ENCODE measurements around the gene CYBA. TPM values are rescaled to one million over a fixed set of nuclear protein-coding genes. Genes with fewer than 3 reads are reported as not detected.

The CYBA gene
- total RNA-seq, 5 donors from 2014 or later (not counting 1 experiment from before 2014, with no cell fraction given): 271 to 456 (median 403) TPM

DNA sequence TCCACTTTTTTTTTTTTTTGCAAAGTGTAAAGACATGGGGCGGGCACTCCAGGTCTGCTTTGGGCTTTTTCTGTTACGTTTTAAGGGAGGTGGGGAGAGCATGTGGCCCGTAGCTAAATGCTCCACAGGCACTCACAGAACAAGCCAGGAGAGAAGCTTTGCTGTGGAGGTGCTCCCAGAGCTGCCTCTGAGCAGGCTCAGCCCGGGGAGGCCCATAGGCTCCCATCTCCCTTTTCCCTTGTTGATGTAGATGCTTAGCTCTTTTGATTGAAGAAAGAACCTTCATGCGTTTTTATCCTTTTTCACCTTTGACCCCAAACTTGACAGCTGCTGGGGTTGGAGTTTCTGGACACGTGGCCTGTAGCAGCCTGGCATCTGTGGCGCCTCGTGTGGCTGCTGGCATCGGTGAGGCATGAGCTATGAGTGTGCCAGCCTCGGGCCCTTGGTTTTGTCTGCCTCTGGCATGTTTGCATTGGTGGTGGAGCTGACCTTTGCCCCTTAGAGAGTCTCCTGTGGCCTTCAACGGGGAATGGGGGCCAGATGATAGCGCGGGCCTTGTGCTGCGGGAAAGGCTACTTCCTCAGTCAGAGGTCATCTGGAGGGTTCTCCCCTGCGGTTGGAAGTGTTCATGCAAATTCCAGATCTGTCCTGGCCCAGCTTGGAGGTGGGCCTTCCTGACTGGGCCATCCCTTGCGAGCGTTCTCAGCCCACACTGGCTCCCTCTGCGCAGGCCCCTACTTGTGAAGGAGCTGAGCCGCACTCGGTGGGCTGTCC lies 32.5 kb downstream of the CYBA start:
- Histone ChIP-seq H3K4me3 (ENCODE audit: control insufficient read depth in 1 of 2, extremely low read depth in 1 of 2, low read length in 1 of 2) (no peak overlapping the region), H3K9me3 (no peaks in the 10 kb centered on the region), H3K27ac (ENCODE audit: low read length) (peak overlapping the region; percentile 93), H3K27me3 (replicated peaks in 1 of 2; ENCODE audit: control insufficient read depth in 2 of 2, extremely low read depth in 1 of 2, insufficient read depth in 2 of 2, low read length in 1 of 2) (no peaks in the 10 kb centered on the region), H3K4me1 (ENCODE audit: control insufficient read depth in 1 of 2, extremely low read depth in 1 of 2, insufficient read depth in 2 of 2, low read length in 2 of 2) (peaks cover 0 to 47% of the 10 kb centered on the region in 2 experiments), H3K36me3 (ENCODE audit: control insufficient read depth in 2 of 2, extremely low read depth in 1 of 2, insufficient read depth in 1 of 2, low read length in 1 of 2) (peaks cover 20 to 61% of the 10 kb centered on the region in 2 donors)
- H3K4me1 Mint-ChIP-seq: peaks cover 35 to 56% (median 47%) of the 10 kb centered on the region in 3 donors
- peaks cover 34% of the 10 kb centered on the region for H3K36me3 Mint-ChIP-seq
- no peaks in the 10 kb centered on the region for H3K9me3 Mint-ChIP-seq
- ChIA-PET CTCF (interaction anchor here in 1 of 2 donors (0.5 kb wide), 1 partner anchor 375 kb away, joined by 4 read pairs; no protein-coding TSS in a partner anchor), POLR2A (interaction anchor here in 1 of 2 donors (1.7 kb wide), 1 partner anchor 48 kb away, joined by 12 read pairs; the partner anchor contains the start of gene ZC3H18)
- DNase-seq (no peak), ATAC-seq (replicated peaks in 1 of 4) (no peak)
- no peaks in the 10 kb centered on the region for H3K27me3 Mint-ChIP-seq
- H3K27ac Mint-ChIP-seq: peak overlapping the region; percentile 96
- H3K4me3 Mint-ChIP-seq: no peak overlapping the region
- WGBS (ENCODE audit: insufficient coverage): 98% methylated on average over 10 of the region's 20 CpGs

DNA sequence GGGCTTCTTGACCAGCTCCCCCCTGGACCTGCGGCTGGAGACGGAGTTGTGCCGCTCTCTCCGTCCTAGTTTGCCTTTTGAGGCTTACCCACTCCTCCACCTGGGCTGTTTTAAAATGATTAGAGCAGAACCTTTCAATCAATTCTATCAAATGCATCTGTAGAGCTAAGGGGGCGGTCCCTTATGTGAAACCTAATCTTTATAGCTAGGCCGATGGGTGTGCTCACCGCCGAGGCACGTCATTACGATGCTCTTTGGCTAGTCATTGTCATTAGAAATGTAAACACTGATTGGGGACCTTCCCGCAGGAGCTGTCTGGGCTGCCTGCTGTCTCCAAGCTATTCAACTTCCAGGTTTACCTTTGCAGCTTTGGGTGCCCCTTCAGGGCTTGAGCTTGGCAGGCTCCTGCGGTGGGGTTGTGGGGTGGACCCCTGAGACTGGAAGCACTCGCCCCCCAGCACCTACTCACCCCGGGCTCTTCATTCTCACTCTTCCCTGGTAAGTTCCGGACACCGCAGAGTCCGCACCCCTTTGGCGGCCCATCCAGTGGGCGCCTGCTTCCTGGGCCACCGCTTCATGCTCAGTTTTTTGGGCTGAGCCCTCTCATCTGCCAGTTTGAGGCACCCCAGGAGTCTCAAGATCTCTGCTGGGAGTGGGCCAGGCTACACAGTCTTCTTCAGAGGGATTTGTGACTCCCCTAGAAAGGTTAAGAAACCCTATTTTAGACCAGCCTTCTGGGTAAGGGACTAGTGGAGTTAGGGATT lies 33.4 kb downstream of the CYBA start:
- H3K4me1 ChIP-seq (ENCODE audit: control insufficient read depth in 1 of 2, extremely low read depth in 1 of 2, insufficient read depth in 2 of 2, low read length in 2 of 2): peaks cover 0 to 42% of the 10 kb centered on the region in 2 experiments
- H3K4me1 Mint-ChIP-seq: peaks cover 37 to 56% (median 53%) of the 10 kb centered on the region in 3 donors
- peak overlapping the region; percentile 96 for H3K27ac Mint-ChIP-seq
- ATAC-seq (replicated peaks in 1 of 4) (no peak), DNase-seq (no peak)
- no peaks in the 10 kb centered on the region for H3K9me3 ChIP-seq
- no peak overlapping the region for H3K4me3 ChIP-seq (ENCODE audit: control insufficient read depth in 1 of 2, extremely low read depth in 1 of 2, low read length in 1 of 2)
- POLR2A ChIA-PET: no interaction called here
- H3K36me3 Mint-ChIP-seq: peaks cover 29% of the 10 kb centered on the region
- CTCF ChIA-PET: no interaction called here
- H3K27me3 ChIP-seq (replicated peaks in 1 of 2; ENCODE audit: control insufficient read depth in 2 of 2, extremely low read depth in 1 of 2, insufficient read depth in 2 of 2, low read length in 1 of 2): no peaks in the 10 kb centered on the region
- 98% methylated on average over 13 of the region's 20 CpGs for WGBS (ENCODE audit: insufficient coverage)
- peaks cover 13 to 60% of the 10 kb centered on the region in 2 donors for H3K36me3 ChIP-seq (ENCODE audit: control insufficient read depth in 2 of 2, extremely low read depth in 1 of 2, insufficient read depth in 1 of 2, low read length in 1 of 2)
- H3K4me3 Mint-ChIP-seq: no peak overlapping the region
- no peak overlapping the region for H3K27ac ChIP-seq (ENCODE audit: low read length)
- H3K9me3 Mint-ChIP-seq: no peaks in the 10 kb centered on the region
- no peaks in the 10 kb centered on the region for H3K27me3 Mint-ChIP-seq

DNA sequence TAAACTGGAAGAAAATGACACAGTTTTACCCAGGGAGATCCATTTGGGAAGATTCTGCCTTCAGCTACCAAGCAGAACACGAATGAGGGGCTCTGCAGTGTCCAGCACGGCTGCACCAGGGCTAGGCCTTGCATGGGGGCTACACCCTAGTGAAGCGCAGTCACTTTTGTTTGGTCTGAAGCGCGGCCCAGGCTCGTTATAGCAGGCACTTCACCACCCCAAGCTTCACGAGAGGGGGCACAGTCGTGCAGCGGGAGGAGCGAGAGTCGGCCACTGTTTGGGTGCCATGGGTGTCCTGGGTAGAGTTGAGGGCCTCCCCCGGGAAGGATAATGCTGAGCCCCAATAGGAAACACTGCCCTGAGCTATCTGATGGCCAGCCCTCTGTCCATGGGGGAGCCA lies 34.1 kb downstream of the CYBA start:
- Histone ChIP-seq H3K27me3 (replicated peaks in 1 of 2; ENCODE audit: control insufficient read depth in 2 of 2, extremely low read depth in 1 of 2, insufficient read depth in 2 of 2, low read length in 1 of 2) (no peaks in the 10 kb centered on the region), H3K4me1 (ENCODE audit: control insufficient read depth in 1 of 2, extremely low read depth in 1 of 2, insufficient read depth in 2 of 2, low read length in 2 of 2) (peaks cover 0 to 35% of the 10 kb centered on the region in 2 experiments), H3K27ac (ENCODE audit: low read length) (no peak overlapping the region), H3K9me3 (no peaks in the 10 kb centered on the region), H3K4me3 (ENCODE audit: control insufficient read depth in 1 of 2, extremely low read depth in 1 of 2, low read length in 1 of 2) (no peak overlapping the region), H3K36me3 (ENCODE audit: control insufficient read depth in 2 of 2, extremely low read depth in 1 of 2, insufficient read depth in 1 of 2, low read length in 1 of 2) (peaks cover 14 to 60% of the 10 kb centered on the region in 2 donors)
- H3K27me3 Mint-ChIP-seq: no peaks in the 10 kb centered on the region
- 95% methylated on average over 7 of the region's 12 CpGs for WGBS (ENCODE audit: insufficient coverage)
- ChIA-PET POLR2A (interaction anchor here in 1 of 2 donors (0.5 kb wide), 1 partner anchor 1359 kb away, joined by 3 read pairs; no protein-coding TSS in a partner anchor), CTCF (no interaction called here)
- DNase-seq (no peak), ATAC-seq (replicated peaks in 1 of 4) (no peak)
- H3K9me3 Mint-ChIP-seq: no peaks in the 10 kb centered on the region
- H3K4me3 Mint-ChIP-seq: no peak overlapping the region
- H3K36me3 Mint-ChIP-seq: peaks cover 28% of the 10 kb centered on the region
- peak overlapping the region; percentile 40 to 82 for H3K27ac Mint-ChIP-seq
- peaks cover 37 to 51% (median 48%) of the 10 kb centered on the region in 3 donors for H3K4me1 Mint-ChIP-seq

DNA sequence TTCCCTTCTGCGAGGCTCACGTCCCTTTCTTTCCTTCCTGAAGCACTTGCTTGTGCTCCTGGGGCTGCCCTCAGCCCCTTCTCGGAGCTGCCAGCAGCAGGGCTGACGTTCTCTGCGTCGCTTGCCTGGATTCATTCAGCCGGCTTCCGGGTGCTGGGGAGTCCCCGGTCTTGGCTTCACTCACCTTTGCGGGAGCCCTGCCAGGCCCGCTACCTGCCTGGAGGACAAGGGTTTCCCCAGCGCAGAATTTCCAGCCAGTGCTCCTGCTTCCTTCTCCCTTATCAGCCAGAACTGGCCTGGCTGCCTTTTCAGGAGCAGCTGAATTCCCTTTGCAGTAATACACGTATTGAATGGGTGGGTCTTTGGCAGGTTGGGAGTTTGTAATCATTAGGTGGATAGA lies 34.5 kb downstream of the CYBA start:
- H3K4me1 ChIP-seq (ENCODE audit: control insufficient read depth in 1 of 2, extremely low read depth in 1 of 2, insufficient read depth in 2 of 2, low read length in 2 of 2): peaks cover 0 to 31% of the 10 kb centered on the region in 2 experiments
- over 99% methylated on average over 11 of the region's 13 CpGs for WGBS (ENCODE audit: insufficient coverage)
- H3K27ac ChIP-seq (ENCODE audit: low read length): no peak overlapping the region
- DNase-seq (no peak), ATAC-seq (replicated peaks in 1 of 4) (no peak)
- Mint-ChIP-seq H3K27ac (peak overlapping the region in 1 of 2 donors; percentile 82), H3K4me3 (no peak overlapping the region), H3K27me3 (no peaks in the 10 kb centered on the region), H3K36me3 (peaks cover 30% of the 10 kb centered on the region), H3K9me3 (no peaks in the 10 kb centered on the region), H3K4me1 (peaks cover 37 to 47% (median 46%) of the 10 kb centered on the region in 3 donors)
- no peaks in the 10 kb centered on the region for H3K27me3 ChIP-seq (replicated peaks in 1 of 2; ENCODE audit: control insufficient read depth in 2 of 2, extremely low read depth in 1 of 2, insufficient read depth in 2 of 2, low read length in 1 of 2)
- CTCF ChIA-PET: no interaction called here
- POLR2A ChIA-PET: interaction anchor here in 1 of 2 donors (0.5 kb wide), 1 partner anchor 1360 kb away, joined by 3 read pairs; no protein-coding TSS in a partner anchor
- peaks cover 18 to 63% of the 10 kb centered on the region in 2 donors for H3K36me3 ChIP-seq (ENCODE audit: control insufficient read depth in 2 of 2, extremely low read depth in 1 of 2, insufficient read depth in 1 of 2, low read length in 1 of 2)
- H3K4me3 ChIP-seq (ENCODE audit: control insufficient read depth in 1 of 2, extremely low read depth in 1 of 2, low read length in 1 of 2): no peak overlapping the region
- H3K9me3 ChIP-seq: no peaks in the 10 kb centered on the region

DNA sequence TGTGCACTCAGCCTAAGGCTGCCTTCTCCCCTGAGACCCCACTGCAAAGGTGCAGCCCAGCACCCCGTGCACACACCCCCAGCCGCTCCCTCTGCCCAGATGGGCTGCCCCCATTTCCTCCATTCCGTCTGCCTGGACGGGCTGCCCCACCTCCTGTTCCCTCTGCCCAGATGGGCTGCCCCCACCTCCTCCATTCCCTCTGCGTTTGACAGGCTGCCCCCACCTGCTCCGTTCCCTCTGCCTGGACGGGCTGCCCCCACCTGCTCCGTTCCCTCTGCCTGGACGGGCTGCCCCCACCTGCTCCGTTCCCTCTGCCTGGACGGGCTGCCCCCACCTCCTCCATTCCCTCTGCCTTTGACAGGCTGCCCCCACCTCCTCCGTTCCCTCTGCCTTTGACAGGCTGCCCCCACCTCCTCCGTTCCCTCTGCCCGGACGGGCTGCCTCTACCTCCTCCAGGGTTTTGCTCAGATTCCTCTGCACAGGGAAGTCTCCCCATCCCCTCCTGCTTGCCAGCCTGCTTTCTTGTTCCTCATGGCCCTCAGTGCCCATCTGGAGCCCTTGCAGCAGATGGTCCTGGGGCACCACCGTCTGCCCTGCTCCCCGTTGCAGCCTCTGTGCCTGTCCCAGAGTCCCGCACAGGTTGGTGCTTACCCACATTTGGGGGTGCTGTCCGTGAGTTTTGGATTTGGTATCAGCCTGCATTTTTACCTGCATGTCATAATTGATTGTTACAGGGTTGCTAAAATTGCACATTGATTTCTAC lies 35.9 kb downstream of the CYBA start:
- peaks cover 35% of the 10 kb centered on the region for H3K36me3 Mint-ChIP-seq
- H3K9me3 Mint-ChIP-seq: no peaks in the 10 kb centered on the region
- POLR2A ChIA-PET: no interaction called here
- Histone ChIP-seq H3K4me1 (ENCODE audit: control insufficient read depth in 1 of 2, extremely low read depth in 1 of 2, insufficient read depth in 2 of 2, low read length in 2 of 2) (peaks cover 0 to 17% of the 10 kb centered on the region in 2 experiments), H3K9me3 (no peaks in the 10 kb centered on the region), H3K4me3 (ENCODE audit: control insufficient read depth in 1 of 2, extremely low read depth in 1 of 2, low read length in 1 of 2) (no peak overlapping the region), H3K27me3 (replicated peaks in 1 of 2; ENCODE audit: control insufficient read depth in 2 of 2, extremely low read depth in 1 of 2, insufficient read depth in 2 of 2, low read length in 1 of 2) (no peaks in the 10 kb centered on the region), H3K36me3 (ENCODE audit: control insufficient read depth in 2 of 2, extremely low read depth in 1 of 2, insufficient read depth in 1 of 2, low read length in 1 of 2) (peaks cover 26 to 74% of the 10 kb centered on the region in 2 donors), H3K27ac (ENCODE audit: low read length) (no peak overlapping the region)
- CTCF ChIA-PET: no interaction called here
- DNase-seq (no peak), ATAC-seq (replicated peaks in 1 of 4) (no peak)
- H3K4me3 Mint-ChIP-seq: no peak overlapping the region
- H3K27ac Mint-ChIP-seq: peak overlapping the region in 1 of 2 donors; percentile 82
- WGBS (ENCODE audit: insufficient coverage): 90% methylated on average over 19 of the region's 19 CpGs
- H3K4me1 Mint-ChIP-seq: peaks cover 37 to 39% (median 37%) of the 10 kb centered on the region in 3 donors
- H3K27me3 Mint-ChIP-seq: no peaks in the 10 kb centered on the region
